ENCODE results near the gene CASZ1. TPM values are rescaled to one million over a fixed set of nuclear protein-coding genes. Genes with fewer than 3 reads are reported as not detected.

Gene CASZ1
- total RNA-seq, 1 donor from 2014 or later: 11.8 TPM

- no peak overlapping the region for H3K4me3 ChIP-seq (ENCODE audit: low read depth, low read length)
- TF ChIP-seq, protein P1, sequence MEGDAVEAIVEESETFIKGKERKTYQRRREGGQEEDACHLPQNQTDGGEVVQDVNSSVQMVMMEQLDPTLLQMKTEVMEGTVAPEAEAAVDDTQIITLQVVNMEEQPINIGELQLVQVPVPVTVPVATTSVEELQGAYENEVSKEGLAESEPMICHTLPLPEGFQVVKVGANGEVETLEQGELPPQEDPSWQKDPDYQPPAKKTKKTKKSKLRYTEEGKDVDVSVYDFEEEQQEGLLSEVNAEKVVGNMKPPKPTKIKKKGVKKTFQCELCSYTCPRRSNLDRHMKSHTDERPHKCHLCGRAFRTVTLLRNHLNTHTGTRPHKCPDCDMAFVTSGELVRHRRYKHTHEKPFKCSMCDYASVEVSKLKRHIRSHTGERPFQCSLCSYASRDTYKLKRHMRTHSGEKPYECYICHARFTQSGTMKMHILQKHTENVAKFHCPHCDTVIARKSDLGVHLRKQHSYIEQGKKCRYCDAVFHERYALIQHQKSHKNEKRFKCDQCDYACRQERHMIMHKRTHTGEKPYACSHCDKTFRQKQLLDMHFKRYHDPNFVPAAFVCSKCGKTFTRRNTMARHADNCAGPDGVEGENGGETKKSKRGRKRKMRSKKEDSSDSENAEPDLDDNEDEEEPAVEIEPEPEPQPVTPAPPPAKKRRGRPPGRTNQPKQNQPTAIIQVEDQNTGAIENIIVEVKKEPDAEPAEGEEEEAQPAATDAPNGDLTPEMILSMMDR (conservative IDR thresholded peaks at IDR 0.05; ENCODE audit: low read depth, low read length): no peak
These were observed 173.3 kb downstream of the CASZ1 start for GRCh38 chr1:10622910-10623685.

GRCh38 chr1:10621906-10622305, 174.5 kb downstream of the CASZ1 start:
- H3K4me3 ChIP-seq (ENCODE audit: low read depth, low read length): no peak overlapping the region
- no peak for DNase-seq (ENCODE audit: low read depth)
- TF ChIP-seq, protein P1 (conservative IDR thresholded peaks at IDR 0.05; ENCODE audit: low read depth, low read length): no peak

More at GRCh38 chr1:10622910-10623685, 173.3 kb downstream of the CASZ1 start:
- DNase-seq (ENCODE audit: low read depth): no peak

- TF ChIP-seq, protein P1 (conservative IDR thresholded peaks at IDR 0.05; ENCODE audit: low read depth, low read length): no peak
- no peak for DNase-seq (ENCODE audit: low read depth)
- no peak overlapping the region for H3K4me3 ChIP-seq (ENCODE audit: low read depth, low read length)
These were observed 175.7 kb downstream of the CASZ1 start for GRCh38 chr1:10620776-10621175.

DNA sequence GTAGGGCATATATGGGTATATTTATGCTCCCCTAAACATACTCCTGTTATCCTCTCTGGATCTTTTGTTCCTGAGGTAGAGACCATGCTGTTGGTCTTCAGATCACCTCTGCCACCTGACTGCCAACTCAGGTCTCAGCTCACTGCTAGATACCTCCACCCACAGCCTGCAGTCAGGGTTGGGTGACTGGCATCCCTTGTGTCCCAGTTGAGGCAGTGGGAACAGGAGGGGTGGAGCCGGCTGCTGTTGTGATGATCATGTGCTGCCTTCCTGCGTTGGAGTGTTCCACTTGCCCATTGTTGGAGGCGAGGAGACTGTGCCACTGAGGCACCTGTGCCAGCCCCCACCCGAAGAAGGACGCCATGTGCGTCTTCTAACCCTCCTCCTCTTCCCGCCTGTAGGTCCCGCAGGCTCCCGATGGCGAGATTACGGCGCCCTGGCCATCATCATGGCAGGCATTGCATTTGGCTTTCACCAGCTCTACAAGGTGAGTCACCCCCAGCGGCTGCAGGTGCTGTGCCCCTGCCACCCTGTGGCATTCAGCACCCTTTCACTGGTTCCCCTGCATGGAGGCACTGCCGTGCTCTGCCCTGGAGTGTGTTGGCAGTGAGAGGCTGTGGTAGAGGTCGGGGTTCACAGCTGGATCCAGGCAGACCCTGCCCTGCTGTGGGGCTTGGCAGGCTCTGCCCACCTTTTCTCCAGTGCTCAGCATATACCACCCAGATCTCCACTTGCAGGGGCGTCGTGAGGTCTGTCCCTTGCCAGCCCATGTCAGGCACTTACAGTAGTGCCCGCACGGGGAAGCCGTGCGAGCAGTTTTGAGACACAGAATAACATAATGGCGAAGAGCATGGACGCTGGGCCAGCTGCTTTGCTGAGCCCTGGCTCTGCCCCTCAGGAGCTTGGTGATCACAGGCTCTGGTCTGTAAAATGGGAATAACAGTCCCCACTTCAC, 178.2 kb downstream of the CASZ1 start:
- TF ChIP-seq, protein P1 (conservative IDR thresholded peaks at IDR 0.05; ENCODE audit: low read depth, low read length): no peak
- DNase-seq (ENCODE audit: low read depth): no peak
- H3K4me3 ChIP-seq (ENCODE audit: low read depth, low read length): no peak overlapping the region

DNA sequence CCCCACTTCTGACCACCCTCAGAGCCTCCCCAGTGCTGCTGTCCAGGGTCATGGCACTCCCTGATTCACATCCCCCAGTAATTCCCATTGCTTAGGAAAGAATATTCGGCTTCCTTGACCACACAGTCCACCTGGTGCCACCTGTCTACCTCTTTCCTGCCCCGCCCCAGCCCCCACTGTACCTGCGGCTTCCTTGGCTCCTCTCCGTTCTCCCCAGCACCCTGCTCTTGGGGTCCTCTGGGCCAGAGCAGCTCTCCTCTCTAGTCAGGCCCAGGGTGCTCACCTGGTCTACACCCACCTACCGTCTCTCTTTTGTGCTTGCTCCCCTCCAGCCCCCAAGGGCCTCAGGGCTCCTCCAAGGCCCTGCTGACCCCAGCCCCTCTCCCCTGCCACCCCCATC, 179.1 kb downstream of the CASZ1 start:
- TF ChIP-seq, protein P1 (conservative IDR thresholded peaks at IDR 0.05; ENCODE audit: low read depth, low read length): no peak
- DNase-seq (ENCODE audit: low read depth): no peak
- no peak overlapping the region for H3K4me3 ChIP-seq (ENCODE audit: low read depth, low read length)

DNA sequence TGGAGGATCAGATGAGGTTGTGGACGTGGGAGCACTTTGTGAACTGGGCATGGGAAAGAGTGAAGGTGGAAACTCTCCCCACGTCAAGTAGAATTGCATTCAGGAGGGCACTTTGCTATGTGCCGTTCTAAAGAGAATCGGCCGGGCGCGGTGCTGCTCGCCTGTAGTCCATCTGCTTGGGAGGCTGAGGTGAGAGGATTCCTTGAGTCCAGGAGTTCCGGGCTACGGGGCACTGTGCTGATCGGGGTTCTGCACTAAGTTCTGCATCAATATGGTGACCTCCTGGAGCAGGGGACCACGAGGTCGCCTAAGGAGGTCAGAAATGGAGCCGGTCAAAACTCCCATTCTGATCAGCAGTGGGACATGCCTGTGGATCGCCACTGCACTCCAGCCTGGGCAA, 179.8 kb downstream of the CASZ1 start:
- TF ChIP-seq, protein P1 (conservative IDR thresholded peaks at IDR 0.05; ENCODE audit: low read depth, low read length): no peak
- no peak for DNase-seq (ENCODE audit: low read depth)
- H3K4me3 ChIP-seq (ENCODE audit: low read depth, low read length): no peak overlapping the region

Data from epithelial cell of proximal tubule (primary cell).